HG02759 (cell line): Measurements from ENCODE around the gene PHC2.

Experiments used
- ATAC-seq: cut with Tn5 transposase; IDR thresholded peaks from one replicate; pipeline ENCODE4 v1.9.1; 2021; ENCODE audit warnings: mild to moderate bottlenecking, moderate library complexity; ENCODE audit not compliant: unreplicated experiment

Gene PHC2

GRCh38 chr1:33275706-33276572, 155.0 kb downstream of the PHC2 start:
- no peak for ATAC-seq

DNA sequence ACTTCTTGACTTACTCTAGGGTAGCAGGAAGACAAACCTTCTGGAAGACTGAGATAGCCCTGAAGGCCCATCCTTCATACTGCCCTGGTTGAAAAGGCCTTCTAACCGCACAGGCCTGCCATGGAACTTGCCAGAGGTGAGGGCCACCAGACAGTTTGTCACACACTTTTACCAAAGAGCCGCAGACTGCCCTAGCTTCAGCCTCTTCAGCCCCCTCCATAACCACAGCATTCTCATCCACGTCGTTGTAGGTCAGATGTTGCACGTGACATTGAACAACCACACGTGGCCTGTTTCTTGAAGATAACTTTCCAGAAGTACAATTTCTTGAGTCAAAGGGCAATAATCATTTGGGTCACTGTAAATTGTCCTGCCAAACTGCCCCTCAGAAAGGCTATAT, 155.7 kb downstream of the PHC2 start:
- ATAC-seq: no peak

DNA sequence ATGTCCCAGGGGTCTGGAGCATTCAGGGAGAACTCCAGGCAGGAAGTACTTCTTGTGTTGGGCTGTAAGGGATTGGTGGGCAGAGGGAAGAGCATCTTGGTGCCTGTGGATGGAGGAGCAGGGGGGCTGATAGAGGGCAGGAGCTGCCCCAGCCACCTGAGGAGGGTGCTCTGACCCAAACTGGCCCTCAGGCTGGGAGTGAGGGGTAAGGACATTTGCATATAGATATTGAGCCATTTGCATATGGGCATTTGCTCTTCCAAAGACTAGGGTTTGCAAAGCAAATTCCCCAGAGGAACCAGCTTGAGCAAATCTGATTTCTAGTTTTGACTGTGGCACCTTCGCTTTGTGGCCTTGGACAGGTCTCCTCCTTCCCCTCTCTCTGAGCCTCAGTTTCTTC, 156.4 kb downstream of the PHC2 start:
- no peak for ATAC-seq

DNA sequence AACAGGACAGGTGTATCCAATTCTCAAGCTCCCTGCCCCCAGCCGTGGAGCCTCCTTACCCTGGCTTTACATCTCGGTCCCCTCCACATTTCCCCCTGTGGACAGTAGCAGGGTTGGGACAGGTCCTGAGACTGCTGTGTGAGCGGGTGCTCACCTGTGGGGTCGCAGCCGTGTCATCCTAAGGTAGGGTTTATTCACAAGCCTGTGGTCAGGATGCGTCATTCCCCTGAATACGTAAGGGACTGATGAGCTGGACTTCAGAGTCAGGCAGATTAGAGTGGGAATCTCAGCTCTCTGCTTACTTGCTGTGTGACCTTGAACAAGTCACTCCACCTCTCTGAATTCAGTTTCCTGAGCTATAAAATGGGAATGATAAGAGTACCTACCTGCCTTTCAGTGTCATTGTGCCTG, 156.9 kb downstream of the PHC2 start:
- no peak for ATAC-seq
